ENCODE data around the gene SIAH1. TPM values are rescaled to one million over a fixed set of nuclear protein-coding genes. Genes with fewer than 3 reads are reported as not detected.

Gene SIAH1
- total and polyA plus RNA-seq, 10 of the 15 experiments (the other 5 are each of a cell fraction or from before 2014, with no cell fraction given): 5.1 to 21.1 (median 13.9) TPM

DNA sequence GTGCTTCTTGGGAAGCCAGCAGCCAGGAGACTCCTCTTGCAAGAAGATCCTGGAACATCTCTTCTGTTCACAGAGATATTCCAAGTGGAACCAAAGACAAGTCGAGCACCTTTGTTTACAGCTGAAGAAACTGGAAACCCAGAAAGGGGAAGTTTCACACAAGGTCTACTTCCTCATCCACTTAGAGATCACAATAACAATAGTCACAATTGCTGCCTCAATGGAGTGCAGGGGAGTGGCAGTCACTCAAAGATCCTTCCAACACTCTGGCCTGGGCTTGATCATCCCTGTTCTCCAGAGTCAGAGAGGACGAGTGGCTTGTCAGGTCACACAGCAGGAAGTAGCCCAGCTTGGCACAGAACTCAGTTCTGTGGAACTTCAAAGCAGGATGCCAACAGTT lies 46.9 kb upstream of the SIAH1 start (continued):
- TF ChIP-seq SRF (IDR thresholded peaks at IDR 0.05; ENCODE audit: low read depth in 2 of 2, low read length in 2 of 2) (no peak), KLF5 (IDR thresholded peaks at IDR 0.05; ENCODE audit: partially characterized antibody) (no peak), ZZZ3 (IDR thresholded peaks at IDR 0.05; ENCODE audit: control insufficient read depth, insufficient read length, low read depth) (no peak), MEF2B (IDR thresholded peaks at IDR 0.05; ENCODE audit: partially characterized antibody, poor library complexity, severe bottlenecking) (no peak), RELA (IDR thresholded peaks at IDR 0.05; ENCODE audit: borderline replicate concordance, partially characterized antibody) (peak; percentile 11), TARDBP (IDR thresholded peaks at IDR 0.05; ENCODE audit: borderline replicate concordance) (no peak), NR2C2 (IDR thresholded peaks at IDR 0.05; ENCODE audit: borderline replicate concordance, control insufficient read depth, insufficient read length, low read depth) (no peak), TCF3 (IDR thresholded peaks at IDR 0.05; ENCODE audit: borderline replicate concordance, insufficient read depth, low read depth, low read length) (no peak), BRCA1 (IDR thresholded peaks at IDR 0.05; ENCODE audit: low read depth, low read length) (no peak), STAT3 (IDR thresholded peaks at IDR 0.05; ENCODE audit: low read depth, low read length) (no peak), IKZF1 (conservative IDR thresholded peaks at IDR 0.05) (peak; percentile 84), NBN (IDR thresholded peaks at IDR 0.05) (no peak), BACH1 (IDR thresholded peaks at IDR 0.05; ENCODE audit: borderline replicate concordance) (no peak), NFXL1 (IDR thresholded peaks at IDR 0.05; ENCODE audit: borderline replicate concordance) (no peak), CBFB (IDR thresholded peaks at IDR 0.05; ENCODE audit: low read depth) (no peak), HDGF (IDR thresholded peaks at IDR 0.05) (0 out of 2 replicates have a peak, but pooled peaks have one; percentile 19)
- TF ChIP-seq, protein P1, sequence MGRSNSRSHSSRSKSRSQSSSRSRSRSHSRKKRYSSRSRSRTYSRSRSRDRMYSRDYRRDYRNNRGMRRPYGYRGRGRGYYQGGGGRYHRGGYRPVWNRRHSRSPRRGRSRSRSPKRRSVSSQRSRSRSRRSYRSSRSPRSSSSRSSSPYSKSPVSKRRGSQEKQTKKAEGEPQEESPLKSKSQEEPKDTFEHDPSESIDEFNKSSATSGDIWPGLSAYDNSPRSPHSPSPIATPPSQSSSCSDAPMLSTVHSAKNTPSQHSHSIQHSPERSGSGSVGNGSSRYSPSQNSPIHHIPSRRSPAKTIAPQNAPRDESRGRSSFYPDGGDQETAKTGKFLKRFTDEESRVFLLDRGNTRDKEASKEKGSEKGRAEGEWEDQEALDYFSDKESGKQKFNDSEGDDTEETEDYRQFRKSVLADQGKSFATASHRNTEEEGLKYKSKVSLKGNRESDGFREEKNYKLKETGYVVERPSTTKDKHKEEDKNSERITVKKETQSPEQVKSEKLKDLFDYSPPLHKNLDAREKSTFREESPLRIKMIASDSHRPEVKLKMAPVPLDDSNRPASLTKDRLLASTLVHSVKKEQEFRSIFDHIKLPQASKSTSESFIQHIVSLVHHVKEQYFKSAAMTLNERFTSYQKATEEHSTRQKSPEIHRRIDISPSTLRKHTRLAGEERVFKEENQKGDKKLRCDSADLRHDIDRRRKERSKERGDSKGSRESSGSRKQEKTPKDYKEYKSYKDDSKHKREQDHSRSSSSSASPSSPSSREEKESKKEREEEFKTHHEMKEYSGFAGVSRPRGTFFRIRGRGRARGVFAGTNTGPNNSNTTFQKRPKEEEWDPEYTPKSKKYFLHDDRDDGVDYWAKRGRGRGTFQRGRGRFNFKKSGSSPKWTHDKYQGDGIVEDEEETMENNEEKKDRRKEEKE (IDR thresholded peaks at IDR 0.05): no peak
- TF ChIP-seq, protein P2, sequence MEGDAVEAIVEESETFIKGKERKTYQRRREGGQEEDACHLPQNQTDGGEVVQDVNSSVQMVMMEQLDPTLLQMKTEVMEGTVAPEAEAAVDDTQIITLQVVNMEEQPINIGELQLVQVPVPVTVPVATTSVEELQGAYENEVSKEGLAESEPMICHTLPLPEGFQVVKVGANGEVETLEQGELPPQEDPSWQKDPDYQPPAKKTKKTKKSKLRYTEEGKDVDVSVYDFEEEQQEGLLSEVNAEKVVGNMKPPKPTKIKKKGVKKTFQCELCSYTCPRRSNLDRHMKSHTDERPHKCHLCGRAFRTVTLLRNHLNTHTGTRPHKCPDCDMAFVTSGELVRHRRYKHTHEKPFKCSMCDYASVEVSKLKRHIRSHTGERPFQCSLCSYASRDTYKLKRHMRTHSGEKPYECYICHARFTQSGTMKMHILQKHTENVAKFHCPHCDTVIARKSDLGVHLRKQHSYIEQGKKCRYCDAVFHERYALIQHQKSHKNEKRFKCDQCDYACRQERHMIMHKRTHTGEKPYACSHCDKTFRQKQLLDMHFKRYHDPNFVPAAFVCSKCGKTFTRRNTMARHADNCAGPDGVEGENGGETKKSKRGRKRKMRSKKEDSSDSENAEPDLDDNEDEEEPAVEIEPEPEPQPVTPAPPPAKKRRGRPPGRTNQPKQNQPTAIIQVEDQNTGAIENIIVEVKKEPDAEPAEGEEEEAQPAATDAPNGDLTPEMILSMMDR (IDR thresholded peaks at IDR 0.05 in 2 of 3, conservative IDR thresholded peaks at IDR 0.05 in 1 of 3; ENCODE audit: control insufficient read depth in 2 of 3, extremely low read depth in 1 of 3, insufficient read depth in 1 of 3, low read depth in 3 of 3, low read length in 3 of 3): no peak
- TF ChIP-seq, protein P3, sequence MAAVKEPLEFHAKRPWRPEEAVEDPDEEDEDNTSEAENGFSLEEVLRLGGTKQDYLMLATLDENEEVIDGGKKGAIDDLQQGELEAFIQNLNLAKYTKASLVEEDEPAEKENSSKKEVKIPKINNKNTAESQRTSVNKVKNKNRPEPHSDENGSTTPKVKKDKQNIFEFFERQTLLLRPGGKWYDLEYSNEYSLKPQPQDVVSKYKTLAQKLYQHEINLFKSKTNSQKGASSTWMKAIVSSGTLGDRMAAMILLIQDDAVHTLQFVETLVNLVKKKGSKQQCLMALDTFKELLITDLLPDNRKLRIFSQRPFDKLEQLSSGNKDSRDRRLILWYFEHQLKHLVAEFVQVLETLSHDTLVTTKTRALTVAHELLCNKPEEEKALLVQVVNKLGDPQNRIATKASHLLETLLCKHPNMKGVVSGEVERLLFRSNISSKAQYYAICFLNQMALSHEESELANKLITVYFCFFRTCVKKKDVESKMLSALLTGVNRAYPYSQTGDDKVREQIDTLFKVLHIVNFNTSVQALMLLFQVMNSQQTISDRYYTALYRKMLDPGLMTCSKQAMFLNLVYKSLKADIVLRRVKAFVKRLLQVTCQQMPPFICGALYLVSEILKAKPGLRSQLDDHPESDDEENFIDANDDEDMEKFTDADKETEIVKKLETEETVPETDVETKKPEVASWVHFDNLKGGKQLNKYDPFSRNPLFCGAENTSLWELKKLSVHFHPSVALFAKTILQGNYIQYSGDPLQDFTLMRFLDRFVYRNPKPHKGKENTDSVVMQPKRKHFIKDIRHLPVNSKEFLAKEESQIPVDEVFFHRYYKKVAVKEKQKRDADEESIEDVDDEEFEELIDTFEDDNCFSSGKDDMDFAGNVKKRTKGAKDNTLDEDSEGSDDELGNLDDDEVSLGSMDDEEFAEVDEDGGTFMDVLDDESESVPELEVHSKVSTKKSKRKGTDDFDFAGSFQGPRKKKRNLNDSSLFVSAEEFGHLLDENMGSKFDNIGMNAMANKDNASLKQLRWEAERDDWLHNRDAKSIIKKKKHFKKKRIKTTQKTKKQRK (IDR thresholded peaks at IDR 0.05; ENCODE audit: low read depth, low read length): no peak
- TF ChIP-seq, protein P4, sequence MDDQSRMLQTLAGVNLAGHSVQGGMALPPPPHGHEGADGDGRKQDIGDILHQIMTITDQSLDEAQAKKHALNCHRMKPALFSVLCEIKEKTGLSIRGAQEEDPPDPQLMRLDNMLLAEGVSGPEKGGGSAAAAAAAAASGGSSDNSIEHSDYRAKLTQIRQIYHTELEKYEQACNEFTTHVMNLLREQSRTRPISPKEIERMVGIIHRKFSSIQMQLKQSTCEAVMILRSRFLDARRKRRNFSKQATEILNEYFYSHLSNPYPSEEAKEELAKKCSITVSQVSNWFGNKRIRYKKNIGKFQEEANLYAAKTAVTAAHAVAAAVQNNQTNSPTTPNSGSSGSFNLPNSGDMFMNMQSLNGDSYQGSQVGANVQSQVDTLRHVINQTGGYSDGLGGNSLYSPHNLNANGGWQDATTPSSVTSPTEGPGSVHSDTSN (IDR thresholded peaks at IDR 0.05; ENCODE audit: insufficient replicate concordance, low read depth, low read length): peak; percentile 79
- TF ChIP-seq, protein P5, sequence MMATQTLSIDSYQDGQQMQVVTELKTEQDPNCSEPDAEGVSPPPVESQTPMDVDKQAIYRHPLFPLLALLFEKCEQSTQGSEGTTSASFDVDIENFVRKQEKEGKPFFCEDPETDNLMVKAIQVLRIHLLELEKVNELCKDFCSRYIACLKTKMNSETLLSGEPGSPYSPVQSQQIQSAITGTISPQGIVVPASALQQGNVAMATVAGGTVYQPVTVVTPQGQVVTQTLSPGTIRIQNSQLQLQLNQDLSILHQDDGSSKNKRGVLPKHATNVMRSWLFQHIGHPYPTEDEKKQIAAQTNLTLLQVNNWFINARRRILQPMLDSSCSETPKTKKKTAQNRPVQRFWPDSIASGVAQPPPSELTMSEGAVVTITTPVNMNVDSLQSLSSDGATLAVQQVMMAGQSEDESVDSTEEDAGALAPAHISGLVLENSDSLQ (IDR thresholded peaks at IDR 0.05): peak; percentile 93

Measured in GM12878 (cell line).